SJCRH30 (cell line): Measurements from ENCODE around the gene BRD4. TPM values are rescaled to one million over a fixed set of nuclear protein-coding genes. Genes with fewer than 3 reads are reported as not detected.

Experiments used
- DNase-seq, 2 experiments: peaks; one replicate each; pipeline ENCODE4 v3.0.0-alpha.2; 2015 to 2020
- H3K27ac ChIP-seq: fragments of 250-450 bp; sonication (Bioruptor Pico); 2 replicates; pipeline ENCODE4 v1.5.1; 2020; ENCODE audit warnings: mild to moderate bottlenecking, moderate library complexity
- H3K27me3 ChIP-seq: fragments of 250-450 bp; sonication (Bioruptor Pico); 2 replicates; pipeline ENCODE4 v1.5.1; 2020; ENCODE audit warnings: mild to moderate bottlenecking, moderate library complexity
- H3K36me3 ChIP-seq: fragments of 250-450 bp; sonication (Bioruptor Pico); 2 replicates; pipeline ENCODE4 v1.5.1; 2020; ENCODE audit warnings: mild to moderate bottlenecking, moderate library complexity
- H3K4me1 ChIP-seq: fragments of 250-450 bp; sonication (Bioruptor Pico); 2 replicates; pipeline ENCODE4 v1.5.1; 2020; ENCODE audit warnings: mild to moderate bottlenecking, moderate library complexity
- H3K4me3 ChIP-seq: fragments of 250-450 bp; sonication (Bioruptor Pico); 2 replicates; pipeline ENCODE4 v1.5.1; 2020; ENCODE audit warnings: mild to moderate bottlenecking, moderate library complexity
- H3K9me3 ChIP-seq: fragments of 250-450 bp; sonication (Bioruptor Pico); replicated peaks from 2 replicates; pipeline ENCODE4 v1.5.1; 2020; ENCODE audit warnings: mild to moderate bottlenecking, moderate library complexity
- total RNA-seq: library from RNA; depleted of rRNA; stranded (reverse); fragments of >200 nt; shearing (Covaris generic); gene quantifications from 2 replicates; pipeline ENCODE4 v1.2.3, GENCODE V29; 2014

The BRD4 gene
- total RNA-seq, 1 experiment from 2014 or later = 48.6 TPM

- Histone ChIP-seq H3K27me3 (no peaks in the 10 kb centered on the region), H3K9me3 (no peaks in the 10 kb centered on the region), H3K4me3 (no peak overlapping the region), H3K27ac (no peak overlapping the region; the same call in 1 of the 2 replicates), H3K4me1 (peaks cover 28% of the 10 kb centered on the region), H3K36me3 (peaks cover 71% of the 10 kb centered on the region)
- DNase-seq = peak; percentile 79 to 85
Measured at GRCh38 chr19:15264061-15264932, 68.0 kb downstream of the BRD4 start.

GRCh38 chr19:15263361-15263985 is 68.9 kb downstream of the BRD4 start:
- no peaks in the 10 kb centered on the region for H3K9me3 ChIP-seq
- no peak overlapping the region for H3K27ac ChIP-seq
- H3K4me1 ChIP-seq = peaks cover 28% of the 10 kb centered on the region
- H3K36me3 ChIP-seq = peaks cover 73% of the 10 kb centered on the region
- H3K27me3 ChIP-seq = no peaks in the 10 kb centered on the region
- no peak for DNase-seq
- no peak overlapping the region for H3K4me3 ChIP-seq

- no peaks in the 10 kb centered on the region for H3K27me3 ChIP-seq
- peaks cover 79% of the 10 kb centered on the region for H3K36me3 ChIP-seq
- no peak overlapping the region for H3K4me3 ChIP-seq
- H3K4me1 ChIP-seq = peaks cover 25% of the 10 kb centered on the region
- no peak overlapping the region for H3K27ac ChIP-seq
- no peak for DNase-seq
- H3K9me3 ChIP-seq = no peaks in the 10 kb centered on the region
Measured at GRCh38 chr19:15262011-15262410, 70.3 kb downstream of the BRD4 start.

- Histone ChIP-seq H3K36me3 (peaks cover 85% of the 10 kb centered on the region), H3K27me3 (no peaks in the 10 kb centered on the region), H3K4me1 (peaks cover 15% of the 10 kb centered on the region), H3K9me3 (no peaks in the 10 kb centered on the region), H3K4me3 (no peak overlapping the region), H3K27ac (no peak overlapping the region)
- DNase-seq = peak in 1 of 2 experiments; percentile 47
Measured at GRCh38 chr19:15260939-15261338, 71.4 kb downstream of the BRD4 start.

GRCh38 chr19:15259907-15260306 is 72.4 kb downstream of the BRD4 start:
- no peak for DNase-seq
- Histone ChIP-seq H3K36me3 (peaks cover 91% of the 10 kb centered on the region), H3K9me3 (no peaks in the 10 kb centered on the region)

GRCh38 chr19:15257782-15258181 is 74.6 kb downstream of the BRD4 start:
- peaks cover 10% of the 10 kb centered on the region for H3K4me1 ChIP-seq
- H3K4me3 ChIP-seq = no peak overlapping the region
- H3K27me3 ChIP-seq = no peaks in the 10 kb centered on the region
- DNase-seq = no peak
- no peak overlapping the region for H3K27ac ChIP-seq
- peaks cover 90% of the 10 kb centered on the region for H3K36me3 ChIP-seq
- H3K9me3 ChIP-seq = no peaks in the 10 kb centered on the region

More at GRCh38 chr19:15259907-15260306, 72.4 kb downstream of the BRD4 start:
- no peak overlapping the region for H3K27ac ChIP-seq
- no peaks in the 10 kb centered on the region for H3K27me3 ChIP-seq
- no peak overlapping the region for H3K4me3 ChIP-seq
- H3K4me1 ChIP-seq = peaks cover 8% of the 10 kb centered on the region

- Histone ChIP-seq H3K4me3 (no peak overlapping the region), H3K9me3 (no peaks in the 10 kb centered on the region), H3K36me3 (peaks cover 85% of the 10 kb centered on the region), H3K4me1 (peaks cover 20% of the 10 kb centered on the region), H3K27ac (no peak overlapping the region), H3K27me3 (no peaks in the 10 kb centered on the region)
- no peak for DNase-seq
Measured at GRCh38 chr19:15256708-15257331, 75.5 kb downstream of the BRD4 start.

GRCh38 chr19:15255359-15255990 is 76.9 kb downstream of the BRD4 start:
- H3K27ac ChIP-seq = no peak overlapping the region
- no peak for DNase-seq
- no peaks in the 10 kb centered on the region for H3K9me3 ChIP-seq
- no peaks in the 10 kb centered on the region for H3K27me3 ChIP-seq
- H3K4me1 ChIP-seq = peaks cover 32% of the 10 kb centered on the region
- no peak overlapping the region for H3K4me3 ChIP-seq
- peaks cover 76% of the 10 kb centered on the region for H3K36me3 ChIP-seq

GRCh38 chr19:15254547-15254946 is 77.8 kb downstream of the BRD4 start:
- no peak for DNase-seq
- H3K27me3 ChIP-seq = no peaks in the 10 kb centered on the region
- H3K9me3 ChIP-seq = no peaks in the 10 kb centered on the region
- no peak overlapping the region for H3K27ac ChIP-seq
- H3K4me1 ChIP-seq = peaks cover 41% of the 10 kb centered on the region
- H3K4me3 ChIP-seq = no peak overlapping the region
- H3K36me3 ChIP-seq = peaks cover 75% of the 10 kb centered on the region

GRCh38 chr19:15253513-15253912 is 78.8 kb downstream of the BRD4 start:
- H3K4me3 ChIP-seq = no peak overlapping the region
- no peak for DNase-seq
- peaks cover 75% of the 10 kb centered on the region for H3K36me3 ChIP-seq
- H3K9me3 ChIP-seq = no peaks in the 10 kb centered on the region
- H3K27me3 ChIP-seq = no peaks in the 10 kb centered on the region
- H3K4me1 ChIP-seq = peaks cover 50% of the 10 kb centered on the region
- no peak overlapping the region for H3K27ac ChIP-seq

GRCh38 chr19:15253061-15253460 is 79.3 kb downstream of the BRD4 start:
- no peaks in the 10 kb centered on the region for H3K9me3 ChIP-seq
- no peak overlapping the region for H3K27ac ChIP-seq
- peaks cover 75% of the 10 kb centered on the region for H3K36me3 ChIP-seq
- no peaks in the 10 kb centered on the region for H3K27me3 ChIP-seq
- no peak for DNase-seq
- H3K4me3 ChIP-seq = no peak overlapping the region
- peaks cover 50% of the 10 kb centered on the region for H3K4me1 ChIP-seq

- peaks cover 50% of the 10 kb centered on the region for H3K4me1 ChIP-seq
Measured at GRCh38 chr19:15252398-15253018, 79.8 kb downstream of the BRD4 start.

GRCh38 chr19:15251749-15252397 is 80.5 kb downstream of the BRD4 start:
- Histone ChIP-seq H3K4me1 (peaks cover 50% of the 10 kb centered on the region), H3K9me3 (no peaks in the 10 kb centered on the region), H3K27me3 (no peaks in the 10 kb centered on the region), H3K36me3 (peaks cover 73% of the 10 kb centered on the region), H3K27ac (peak overlapping the region; percentile 83), H3K4me3 (peak overlapping the region; percentile 23)
- peak; percentile 95 to 99 for DNase-seq

More at GRCh38 chr19:15252398-15253018, 79.8 kb downstream of the BRD4 start:
- Histone ChIP-seq H3K27me3 (no peaks in the 10 kb centered on the region), H3K4me3 (no peak overlapping the region), H3K27ac (peak overlapping the region; percentile 83), H3K9me3 (no peaks in the 10 kb centered on the region), H3K36me3 (peaks cover 77% of the 10 kb centered on the region)
- DNase-seq = peak; percentile 54 to 73
